Fibroblast of mammary gland (primary cell): Measurements from ENCODE around the gene LRRC9.
"Not testable (repeated sequence)": the region's sequence is repeated elsewhere in the genome, so short reads cannot be mapped to it uniquely, and the experiment has no call there.

Experiments
- DNase-seq: peaks from one replicate; pipeline ENCODE4 v3.0.0-alpha.2; 2010; ENCODE audit warnings: low read depth
- H3K4me3 ChIP-seq: 2 replicates; pipeline ENCODE4 v1.5.1; 2011; ENCODE audit warnings: low read depth, mild to moderate bottlenecking, low read length, moderate library complexity; ENCODE audit not compliant: control insufficient read depth
- CTCF ChIP-seq: conservative IDR thresholded peaks from 2 replicates; pipeline ENCODE4 v1.5.1; 2011; ENCODE audit warnings: low read depth, low read length, inconsistent platforms; ENCODE audit not compliant: control insufficient read depth, insufficient read depth

LRRC9 gene

GRCh38 chr14:59920378-59920683, 387 bp downstream of the LRRC9 start:
- no peak overlapping the region for H3K4me3 ChIP-seq
- no peak for DNase-seq
- no peak for TF ChIP-seq CTCF

GRCh38 chr14:59925797-59926196, 5.9 kb downstream of the LRRC9 start:
- no peak for DNase-seq
- no peak overlapping the region for H3K4me3 ChIP-seq
- TF ChIP-seq CTCF, result no peak

- H3K4me3 ChIP-seq, result no peak overlapping the region
- no peak for DNase-seq
- no peak for TF ChIP-seq CTCF
Measured at GRCh38 chr14:59926534-59926933, 6.6 kb downstream of the LRRC9 start.

DNA sequence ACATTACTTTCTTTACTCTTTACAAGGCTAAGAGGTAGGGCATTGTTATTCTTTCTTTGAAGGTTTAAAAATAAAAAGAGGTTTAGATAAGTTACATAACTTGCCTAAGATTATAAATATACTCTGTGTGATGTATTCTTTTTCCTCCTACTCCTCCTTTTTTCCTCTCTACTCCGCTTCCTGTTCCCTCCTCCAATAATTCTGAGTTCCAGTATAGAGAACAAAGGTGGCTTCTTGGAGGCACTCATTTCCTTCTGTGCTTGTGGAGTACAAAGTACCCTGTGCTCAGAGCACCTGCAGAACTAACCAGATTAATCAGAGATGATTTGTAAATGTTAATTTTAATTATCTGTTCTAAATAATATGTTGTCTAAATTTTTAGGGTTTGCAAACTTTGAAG, 11.3 kb downstream of the LRRC9 start:
- no peak for TF ChIP-seq CTCF
- DNase-seq, result no peak
- no peak overlapping the region for H3K4me3 ChIP-seq

DNA sequence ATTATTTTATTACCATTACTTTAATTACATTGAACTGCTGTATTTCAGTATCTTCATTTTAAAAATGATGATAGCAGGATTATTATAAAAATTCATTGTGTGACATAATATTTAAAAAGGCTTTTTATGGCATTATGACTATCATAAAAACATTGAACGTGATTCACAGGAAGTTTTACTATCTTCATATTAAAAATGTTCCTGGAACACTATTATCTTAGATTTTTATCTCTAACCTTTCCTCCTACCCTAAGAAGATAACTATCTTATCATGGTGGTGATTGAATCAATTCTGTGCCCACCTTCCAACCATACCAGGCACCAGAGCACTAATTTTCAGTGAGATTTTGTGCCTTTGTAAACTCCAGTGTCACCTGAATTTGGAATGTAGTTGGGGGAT, 16.2 kb downstream of the LRRC9 start:
- no peak overlapping the region for H3K4me3 ChIP-seq
- no peak for DNase-seq
- TF ChIP-seq CTCF, result no peak

GRCh38 chr14:59939828-59940227, 19.9 kb downstream of the LRRC9 start:
- TF ChIP-seq CTCF, result no peak
- no peak for DNase-seq
- no peak overlapping the region for H3K4me3 ChIP-seq

DNA sequence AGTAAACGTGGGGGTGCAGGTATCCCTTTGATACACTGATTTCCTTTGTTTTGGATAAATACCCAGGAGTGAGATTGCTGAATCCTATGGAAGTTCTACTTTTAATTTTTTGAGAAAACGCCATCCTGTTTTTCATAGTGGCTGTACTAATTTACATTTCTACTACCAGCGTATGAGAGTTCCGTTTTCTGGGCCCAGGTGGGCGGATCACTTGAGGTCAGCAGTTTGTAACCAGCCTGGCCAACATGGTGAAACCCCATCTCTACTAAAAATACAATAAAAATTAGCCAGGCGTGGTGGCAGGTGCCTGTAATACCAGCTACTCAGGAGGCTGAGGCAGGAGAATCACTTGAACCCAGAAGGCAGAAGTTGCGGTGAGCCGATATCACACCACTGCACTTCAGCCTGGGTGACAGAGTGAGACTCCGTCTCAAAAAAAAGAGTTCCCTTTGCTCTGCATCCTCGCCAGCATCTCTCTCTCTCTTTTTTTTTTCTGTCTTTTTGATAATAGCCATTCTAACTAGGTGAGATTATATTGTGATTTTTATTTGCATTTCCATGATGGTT, 22.4 kb downstream of the LRRC9 start:
- DNase-seq, H3K4me3 ChIP-seq: not testable (repeated sequence)

GRCh38 chr14:59944909-59945308, 25.0 kb downstream of the LRRC9 start:
- no peak for TF ChIP-seq CTCF
- no peak overlapping the region for H3K4me3 ChIP-seq
- no peak for DNase-seq

DNA sequence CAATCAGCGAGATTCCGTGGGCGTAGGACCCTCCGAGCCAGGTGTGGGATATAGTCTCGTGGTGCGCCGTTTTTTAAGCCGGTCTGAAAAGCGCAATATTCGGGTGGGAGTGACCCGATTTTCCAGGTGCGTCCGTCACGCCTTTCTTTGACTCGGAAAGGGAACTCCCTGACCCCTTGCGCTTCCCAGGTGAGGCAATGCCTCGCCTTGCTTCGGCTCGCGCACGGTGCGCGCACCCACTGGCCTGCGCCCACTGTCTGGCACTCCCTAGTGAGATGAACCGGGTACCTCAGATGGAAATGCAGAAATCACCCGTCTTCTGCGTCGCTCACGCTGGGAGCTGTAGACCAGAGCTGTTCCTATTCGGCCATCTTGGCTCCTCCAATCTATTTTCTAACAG, 32.2 kb downstream of the LRRC9 start:
- not testable (repeated sequence) for DNase-seq, H3K4me3 ChIP-seq

GRCh38 chr14:59957890-59958289, 37.9 kb downstream of the LRRC9 start:
- not testable (repeated sequence) for DNase-seq

More at GRCh38 chr14:59957890-59958289, 37.9 kb downstream of the LRRC9 start:
- H3K4me3 ChIP-seq, result not testable (repeated sequence)
